AG10803 (cell line): ENCODE results near the gene CNDP1.
A peak's percentile ranks its signal among the peaks of the same experiment; 100 is the strongest.

ENCODE experiments used
- DNase-seq: peaks from one replicate; pipeline ENCODE4 v3.0.0; 2010; ENCODE audit warnings: low read depth
- H3K4me3 ChIP-seq: 2 replicates; pipeline ENCODE4 v1.5.1; 2011; ENCODE audit warnings: mild to moderate bottlenecking, low read length, control low read depth
- CTCF ChIP-seq: conservative IDR thresholded peaks from 2 replicates; pipeline ENCODE4 v1.5.1; 2011; ENCODE audit warnings: mild to moderate bottlenecking, low read length, control low read depth, inconsistent platforms

CNDP1 gene

GRCh38 chr18:74541703-74542555, 7.6 kb downstream of the CNDP1 start:
- no peak overlapping the region for H3K4me3 ChIP-seq
- TF ChIP-seq CTCF = no peak
- DNase-seq = no peak

DNA sequence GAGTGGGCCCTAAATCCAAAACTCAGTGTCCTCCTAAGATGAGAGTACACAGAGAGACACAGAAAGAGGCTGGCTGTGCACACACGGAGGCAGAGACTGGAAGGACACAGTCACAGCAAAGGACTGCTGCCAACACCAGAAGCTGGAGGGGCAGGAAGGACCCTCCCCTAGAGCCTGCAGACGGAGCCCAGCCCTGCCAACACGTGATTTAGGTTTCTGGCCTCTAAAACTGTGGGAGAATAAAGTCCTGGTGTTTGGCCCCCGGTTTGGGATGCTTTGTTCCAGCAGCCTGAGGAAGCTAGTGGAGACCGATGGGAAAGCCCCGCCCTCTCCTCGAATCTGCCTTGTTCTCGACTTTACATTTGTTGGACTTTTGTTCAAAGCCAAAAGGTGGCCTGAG, 10.6 kb downstream of the CNDP1 start:
- H3K4me3 ChIP-seq = no peak overlapping the region
- no peak for DNase-seq
- no peak for TF ChIP-seq CTCF

DNA sequence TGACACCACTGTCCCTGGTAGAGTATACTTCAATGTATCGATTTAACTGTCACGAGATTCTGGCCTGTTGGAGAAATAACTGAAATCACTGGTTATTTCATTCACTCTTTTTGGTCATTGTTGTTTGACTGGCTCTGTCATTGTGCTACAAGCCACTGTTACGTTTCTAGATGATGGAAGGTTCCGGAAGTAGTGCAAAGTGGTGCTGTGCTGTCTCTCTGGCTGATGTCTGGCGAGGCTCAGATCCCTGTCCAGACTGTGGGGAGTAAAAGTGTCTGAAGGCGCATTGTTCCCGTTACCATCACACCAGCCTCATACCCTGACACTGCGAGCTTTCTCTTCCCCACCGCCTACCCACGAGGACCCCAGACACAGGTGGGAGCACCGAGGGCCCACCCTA, 11.7 kb downstream of the CNDP1 start:
- no peak overlapping the region for H3K4me3 ChIP-seq
- DNase-seq = no peak
- TF ChIP-seq CTCF = no peak

GRCh38 chr18:74546751-74547530, 12.6 kb downstream of the CNDP1 start:
- no peak overlapping the region for H3K4me3 ChIP-seq
- no peak for TF ChIP-seq CTCF
- peak; percentile 57 for DNase-seq

DNA sequence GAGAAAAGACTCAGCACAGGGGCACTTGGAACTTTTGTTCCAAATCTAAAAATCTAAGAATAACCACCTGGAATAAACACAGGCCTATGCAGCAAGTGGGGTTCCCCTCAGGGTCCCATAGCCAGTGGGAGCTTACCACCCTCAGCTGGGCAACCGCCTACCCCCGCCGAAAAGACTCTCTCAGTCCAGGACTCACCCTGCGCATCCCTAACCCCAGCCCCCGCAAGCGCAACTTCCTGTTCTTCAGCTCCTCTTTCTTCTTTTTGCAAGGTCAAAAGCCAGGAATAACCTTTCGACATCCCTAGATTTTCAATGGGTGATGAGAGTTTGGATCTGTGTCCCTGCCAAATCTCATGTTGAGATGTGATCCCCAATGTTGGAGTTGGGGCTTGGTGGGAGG, 13.6 kb downstream of the CNDP1 start:
- DNase-seq = no peak

GRCh38 chr18:74549591-74550104, 15.3 kb downstream of the CNDP1 start:
- DNase-seq = no peak
- H3K4me3 ChIP-seq = no peak overlapping the region
- no peak for TF ChIP-seq CTCF

More for the DNA sequence above, 13.6 kb downstream of the CNDP1 start:
- H3K4me3 ChIP-seq = no peak overlapping the region
- TF ChIP-seq CTCF = no peak
